Gastroesophageal sphincter (tissue), 3 donors: ENCODE results near the gene C4orf50.
"Not testable (repeated sequence)": the region's sequence is repeated elsewhere in the genome, so short reads cannot be mapped to it uniquely, and the experiment has no call there.

Experiments used
- CTCF ChIP-seq, 4 experiments: fragments of 200-600 bp in 2 of 4; fragments of 450-650 bp in 2 of 4; sonication (generic) in 1 of 4; IDR thresholded peaks; one replicate each; pipeline ENCODE4 v1.5.1; 2017 to 2019; ENCODE audit warnings: antibody characterized with exemption in 4 of 4, mild to moderate bottlenecking in 2 of 4, moderate library complexity in 2 of 4
- POLR2A ChIP-seq, 2 donors: fragments of 450-650 bp; IDR thresholded peaks; one replicate each; pipeline ENCODE4 v1.6.1; 2017; ENCODE audit warnings: antibody characterized with exemption in 2 of 2, mild to moderate bottlenecking in 2 of 2, moderate library complexity in 1 of 2
- POLR2AphosphoS5 ChIP-seq: sonication (generic); formaldehyde crosslinking; IDR thresholded peaks from one replicate; pipeline ENCODE4 v1.6.1; 2017; ENCODE audit warnings: antibody characterized with exemption

- not testable (repeated sequence) for TF ChIP-seq CTCF (IDR thresholded peaks at IDR 0.05); POLR2AphosphoS5; POLR2A (IDR thresholded peaks at IDR 0.05)
Observed at GRCh38 chr4:5856362-5856761, 161.9 kb downstream of the C4orf50 start.
